Right lobe of liver (tissue), 4 donors: Measurements from ENCODE around the gene AKT3.

Experiments
- CTCF ChIP-seq, 4 donors: fragments of 200-600 bp in 3 of 4; fragments of 450-650 bp in 1 of 4; IDR thresholded peaks; one replicate each; pipeline versions ENCODE4 v1.5.1 to v1.8.0; 2016 to 2022; ENCODE audit warnings: antibody characterized with exemption in 4 of 4, mild to moderate bottlenecking in 2 of 4
- POLR2A ChIP-seq: fragments of 450-650 bp; IDR thresholded peaks from one replicate; pipeline ENCODE4 v1.6.1; 2017; ENCODE audit warnings: antibody characterized with exemption, mild to moderate bottlenecking
- donor health status: DM: no; HTN: no; CAD: no.
- donor health status: DM: no; HTN: no; CAD: no.
- donor health status: DM: no; HTN: yes; CAD: no.

- no peak for TF ChIP-seq CTCF (IDR thresholded peaks at IDR 0.05)
- no peak for TF ChIP-seq POLR2A
Observed at GRCh38 chr1:243601720-243602119, 248.3 kb downstream of the AKT3 start.
